Stomach (tissue), 9 donors: ENCODE data around the gene GMEB2. TPM values are rescaled to one million over a fixed set of nuclear protein-coding genes. Genes with fewer than 3 reads are reported as not detected.

Experiments used
- DNase-seq, 2 donors: peaks; one replicate each; pipeline versions ENCODE4 v3.0.0 to v3.0.0-alpha.2; 2013 to 2019
- H3K27ac ChIP-seq, 5 donors: fragments of 200-600 bp in 4 of 5; sonication (generic) in 4 of 5; one replicate each; pipeline ENCODE4 v1.5.1; 2013 to 2019; ENCODE audit warnings: mild to moderate bottlenecking in 1 of 5, moderate library complexity in 1 of 5
- H3K27me3 ChIP-seq, 3 donors: fragments of 200-600 bp; sonication (generic); one replicate each; pipeline ENCODE4 v1.5.1; 2017 to 2019; ENCODE audit warnings: mixed run types in 1 of 3
- H3K36me3 ChIP-seq, 4 donors: fragments of 200-600 bp; sonication (generic); 1 replicate in 3 of 4; 2 replicates in 1 of 4; pipeline ENCODE4 v1.5.1; 2016 to 2019
- H3K4me1 ChIP-seq, 4 donors: fragments of 200-600 bp; sonication (generic); one replicate each; pipeline ENCODE4 v1.5.1; 2016 to 2019
- H3K4me3 ChIP-seq, 4 donors: fragments of 200-600 bp; sonication (generic) in 3 of 4; one replicate each; pipeline ENCODE4 v1.5.1; 2016 to 2019; ENCODE audit warnings: mild to moderate bottlenecking in 1 of 4
- H3K9me3 ChIP-seq, 4 donors: fragments of 200-600 bp; sonication (generic); one replicate each; pipeline ENCODE4 v1.5.1; 2016 to 2019
- CTCF ChIP-seq, 7 experiments: fragments of 450-650 bp in 4 of 7; fragments of 200-600 bp in 3 of 7; sonication (generic) in 3 of 7; IDR thresholded peaks; one replicate each; pipeline ENCODE4 v1.5.1; 2016 to 2019; ENCODE audit warnings: antibody characterized with exemption in 7 of 7, control low read depth in 2 of 7, mild to moderate bottlenecking in 1 of 7
- EP300 ChIP-seq: sonication (generic); formaldehyde crosslinking; IDR thresholded peaks from one replicate; pipeline ENCODE4 v1.6.1; 2017; ENCODE audit warnings: antibody characterized with exemption
- POLR2A ChIP-seq, 4 donors: fragments of 450-650 bp; IDR thresholded peaks; one replicate each; pipeline ENCODE4 v1.6.1; 2016; ENCODE audit warnings: antibody characterized with exemption in 4 of 4, control low read depth in 2 of 4, mild to moderate bottlenecking in 1 of 4, moderate library complexity in 1 of 4
- POLR2AphosphoS5 ChIP-seq, 3 donors: sonication (generic); formaldehyde crosslinking; IDR thresholded peaks; one replicate each; pipeline ENCODE4 v1.6.1; 2016; ENCODE audit warnings: antibody characterized with exemption in 3 of 3
- WGBS, 5 donors: extraction: QIAGEN DNeasy Blood & Tissue Kit in 3 of 5; methylation state at CpG; one replicate each; pipeline versions ENCODE4 v1.1.5 to v1.1.7; 2013 to 2018; 5-methylcytosine and 5-hydroxymethylcytosine counted together
- intact Hi-C: fragments of 100-400 bp; cut with DNase I; formaldehyde crosslinking; loops from one replicate; pipeline ENCODE4 v1.15.1; 2023; ENCODE audit warnings: low total_unique reads
- polyA plus RNA-seq, 3 donors: library from polyadenylated mRNA; stranded (reverse); fragments of 200-250 nt; gene quantifications; one replicate each; pipeline ENCODE4 v1.2.3, GENCODE V29; 2013
- total RNA-seq, 5 donors: library from RNA; depleted of rRNA; stranded (reverse); fragments of >200 nt; gene quantifications; one replicate each; pipeline versions ENCODE4 v1.1.0 to v1.2.3, GENCODE V29; 2014 to 2016
- donor health status: healthy with polysubstance abuse.
- donor health status: Bipolar disorder and iron deficiency.
- donor health status: healthy.

Gene GMEB2
- total and polyA plus RNA-seq, 8 donors: 1.8 to 20.4 (median 7.5) TPM

- H3K9me3 ChIP-seq: no peaks in the 10 kb centered on the region
- intact Hi-C loops: no loop called here
- no peak for DNase-seq
- H3K4me1 ChIP-seq: peaks cover 0 to 19% (median 16%) of the 10 kb centered on the region in 4 donors
- H3K4me3 ChIP-seq: peak overlapping the region in 1 of 4 donors; percentile 8
- WGBS, 5 donors: 80 to 94% (median 84%) methylated on average over 13 to 22 of the region's 22 CpGs
- TF ChIP-seq POLR2AphosphoS5 (IDR thresholded peaks at IDR 0.05): no peak
- TF ChIP-seq EP300: no peak
- TF ChIP-seq CTCF (IDR thresholded peaks at IDR 0.05): no peak
- peak overlapping the region in 3 of 5 donors; percentile 15 to 73 (median 70) for H3K27ac ChIP-seq
- peaks cover 35 to 82% (median 74%) of the 10 kb centered on the region in 4 donors for H3K36me3 ChIP-seq
- H3K27me3 ChIP-seq: no peaks in the 10 kb centered on the region
These were observed 59.8 kb downstream of the GMEB2 start for GRCh38 chr20:63567136-63567385.

- 90 to 93% (median 90%) methylated on average over 17 to 46 of the region's 46 CpGs for WGBS, 5 donors
- TF ChIP-seq CTCF (IDR thresholded peaks at IDR 0.05) (no peak), POLR2A (IDR thresholded peaks at IDR 0.05) (no peak), EP300 (no peak), POLR2AphosphoS5 (IDR thresholded peaks at IDR 0.05) (no peak)
- peak overlapping the region in 1 of 5 donors; percentile 70 for H3K27ac ChIP-seq
- intact Hi-C loops: no loop called here
- H3K4me1 ChIP-seq: peaks cover 0 to 18% (median 13%) of the 10 kb centered on the region in 4 donors
- no peak for DNase-seq
- no peak overlapping the region for H3K4me3 ChIP-seq
- H3K27me3 ChIP-seq: no peaks in the 10 kb centered on the region
- no peaks in the 10 kb centered on the region for H3K9me3 ChIP-seq
- H3K36me3 ChIP-seq: peaks cover 38 to 84% (median 76%) of the 10 kb centered on the region in 4 donors
These were observed 60.3 kb downstream of the GMEB2 start for GRCh38 chr20:63566395-63567135.

GRCh38 chr20:63565699-63566335 is 61.1 kb downstream of the GMEB2 start:
- peaks cover 0 to 18% (median 13%) of the 10 kb centered on the region in 4 donors for H3K4me1 ChIP-seq
- no peak overlapping the region for H3K4me3 ChIP-seq
- peaks cover 45 to 91% (median 83%) of the 10 kb centered on the region in 4 donors for H3K36me3 ChIP-seq
- intact Hi-C loops: no loop called here
- no peaks in the 10 kb centered on the region for H3K9me3 ChIP-seq
- DNase-seq: no peak
- no peaks in the 10 kb centered on the region for H3K27me3 ChIP-seq
- WGBS, 5 donors: 93 to 96% (median 94%) methylated on average over 25 to 43 of the region's 43 CpGs
- no peak overlapping the region for H3K27ac ChIP-seq
- no peak for TF ChIP-seq EP300
- TF ChIP-seq CTCF (IDR thresholded peaks at IDR 0.05): no peak
- TF ChIP-seq POLR2A (IDR thresholded peaks at IDR 0.05): no peak
- no peak for TF ChIP-seq POLR2AphosphoS5 (IDR thresholded peaks at IDR 0.05)

- DNase-seq: no peak
- peaks cover 0 to 18% (median 13%) of the 10 kb centered on the region in 4 donors for H3K4me1 ChIP-seq
- H3K4me3 ChIP-seq: no peak overlapping the region
- H3K27me3 ChIP-seq: no peaks in the 10 kb centered on the region
- intact Hi-C loops: no loop called here
- H3K36me3 ChIP-seq: peaks cover 52 to 95% (median 87%) of the 10 kb centered on the region in 4 donors
- H3K27ac ChIP-seq: no peak overlapping the region
- no peak for TF ChIP-seq EP300
- no peak for TF ChIP-seq POLR2AphosphoS5 (IDR thresholded peaks at IDR 0.05)
- no peak for TF ChIP-seq CTCF (IDR thresholded peaks at IDR 0.05)
- TF ChIP-seq POLR2A (IDR thresholded peaks at IDR 0.05): no peak
- no peaks in the 10 kb centered on the region for H3K9me3 ChIP-seq
- 94 to 97% (median 95%) methylated on average over 45 to 61 of the region's 61 CpGs for WGBS, 5 donors
These were observed 61.7 kb downstream of the GMEB2 start for GRCh38 chr20:63565021-63565698.
